Posterior cingulate gyrus (tissue), 11 donors: ENCODE results near the gene RPS3.
"Not testable (repeated sequence)": the region's sequence is repeated elsewhere in the genome, so short reads cannot be mapped to it uniquely, and the experiment has no call there.

Source experiments
- DNase-seq, 10 donors: peaks; one replicate each; pipeline versions ENCODE4 v3.0.0 to v3.0.0-alpha.2; 2020 to 2021; ENCODE audit warnings: mixed read lengths in 3 of 10
- intact Hi-C: fragments of 100-400 bp; cut with DNase I; formaldehyde crosslinking; loops from one replicate; pipeline ENCODE4 v1.15.1; 2023

Gene RPS3

GRCh38 chr11:75378776-75379175 is 20.5 kb upstream of the RPS3 start:
- DNase-seq, intact Hi-C loops: not testable (repeated sequence)

- intact Hi-C loops, result loop anchor here (10.0 kb wide), 1 partner anchor 65 kb away; no protein-coding TSS in a partner anchor
- no peak for DNase-seq
Observed at GRCh38 chr11:75380245-75380644, 19.1 kb upstream of the RPS3 start.

- DNase-seq, result no peak
- intact Hi-C loops, result loop anchor here (10.0 kb wide), 1 partner anchor 64 kb away; no protein-coding TSS in a partner anchor
Observed at GRCh38 chr11:75380716-75381420, 18.4 kb upstream of the RPS3 start.

GRCh38 chr11:75383246-75383645 is 16.1 kb upstream of the RPS3 start:
- DNase-seq, result no peak

GRCh38 chr11:75384438-75385080 is 14.8 kb upstream of the RPS3 start:
- peak; percentile 49 to 98 (median 84) for DNase-seq
- intact Hi-C loops, result loop anchor here (1.0 to 10.0 kb wide), 3 partner anchors 56 to 104 kb away; no protein-coding TSS in a partner anchor

More at GRCh38 chr11:75383246-75383645, 16.1 kb upstream of the RPS3 start:
- intact Hi-C loops, result loop anchor here (10.0 kb wide), 1 partner anchor 62 kb away; no protein-coding TSS in a partner anchor

GRCh38 chr11:75386942-75387630 is 12.2 kb upstream of the RPS3 start:
- DNase-seq, result no peak
- intact Hi-C loops, result loop anchor here (10.0 kb wide), 1 partner anchor 58 kb away; no protein-coding TSS in a partner anchor

GRCh38 chr11:75387736-75388294 is 11.5 kb upstream of the RPS3 start:
- DNase-seq, result no peak
- intact Hi-C loops, result loop anchor here (2.0 to 10.0 kb wide), 2 partner anchors 57 to 145 kb away; no protein-coding TSS in a partner anchor

- DNase-seq, result peak in 8 of 10 donors; percentile 19 to 93 (median 67)
- intact Hi-C loops, result loop anchor here (2.0 to 10.0 kb wide), 2 partner anchors 56 to 144 kb away; no protein-coding TSS in a partner anchor
Observed at GRCh38 chr11:75388386-75389275, 10.7 kb upstream of the RPS3 start.

- intact Hi-C loops, result loop anchor here (2.0 to 10.0 kb wide), 2 partner anchors 56 to 144 kb away; no protein-coding TSS in a partner anchor
- DNase-seq, result no peak
Observed at GRCh38 chr11:75389276-75389605, 10.1 kb upstream of the RPS3 start.

- no peak for DNase-seq
- intact Hi-C loops, result loop anchor here (2.0 to 10.0 kb wide), 2 partner anchors 55 to 143 kb away; no protein-coding TSS in a partner anchor
Observed at GRCh38 chr11:75389925-75390324, 9.4 kb upstream of the RPS3 start.

- no peak for DNase-seq
- intact Hi-C loops, result no loop called here
Observed at GRCh38 chr11:75394085-75394840, 5.1 kb upstream of the RPS3 start.

- DNase-seq, result no peak
- intact Hi-C loops, result no loop called here
Observed at GRCh38 chr11:75398906-75399305, 412 bp upstream of the RPS3 start.

GRCh38 chr11:75400146-75400865 is 988 bp downstream of the RPS3 start:
- intact Hi-C loops, result no loop called here
- no peak for DNase-seq

- intact Hi-C loops, result no loop called here
- DNase-seq, result no peak
Observed at GRCh38 chr11:75402002-75402773, 2.9 kb downstream of the RPS3 start.

- no peak for DNase-seq
- intact Hi-C loops, result no loop called here
Observed at GRCh38 chr11:75403037-75403436, 3.7 kb downstream of the RPS3 start.

GRCh38 chr11:75403983-75404658 is 4.8 kb downstream of the RPS3 start:
- intact Hi-C loops, result no loop called here
- DNase-seq, result no peak

- DNase-seq, result no peak
- intact Hi-C loops, result no loop called here
Observed at GRCh38 chr11:75406338-75406777, 7.0 kb downstream of the RPS3 start.
